Calu3 (cell line): ENCODE measurements around the gene CLEC9A. TPM values are rescaled to one million over a fixed set of nuclear protein-coding genes. Genes with fewer than 3 reads are reported as not detected.

Experiments
- Bru-seq: library from RNA; stranded (reverse); fragments of 400-500 nt; gene quantifications from one replicate; lab custom pipeline; 2021; lab: Mats Ljungman, UMichigan
- BruChase-seq, 2 experiments: library from RNA; stranded (reverse); fragments of 400-500 nt; gene quantifications; one replicate each; lab custom pipeline; 2021; lab: Mats Ljungman, UMichigan
- BruUV-seq: library from RNA; stranded (reverse); fragments of 400-500 nt; replicated peaks from 2 replicates; lab custom pipeline; 2021; lab: Mats Ljungman, UMichigan
- CTCF ChIA-PET: fragments of 300-600 bp; sonication (Branson Sonifier 250); formaldehyde crosslinking; loops from one replicate; lab custom pipeline; 2022; ENCODE audit warnings: antibody characterized with exemption; lab: Charles Lee
- DNase-seq: peaks from one replicate; pipeline ENCODE4 v3.0.0; 2022
- H3K27ac Mint-ChIP-seq: one replicate; pipeline ENCODE4 v1.8.0; 2022; ENCODE audit warnings: mixed read lengths; ENCODE audit not compliant: unreplicated experiment
- H3K27me3 Mint-ChIP-seq: one replicate; pipeline ENCODE4 v1.8.0; 2022; ENCODE audit warnings: mixed read lengths; ENCODE audit not compliant: unreplicated experiment
- H3K36me3 Mint-ChIP-seq: one replicate; pipeline ENCODE4 v1.8.0; 2022; ENCODE audit warnings: mild to moderate bottlenecking, moderate library complexity, mixed read lengths; ENCODE audit not compliant: insufficient read depth, unreplicated experiment
- H3K4me1 Mint-ChIP-seq: one replicate; pipeline ENCODE4 v1.8.0; 2022; ENCODE audit warnings: mild to moderate bottlenecking, low read depth, mixed read lengths; ENCODE audit not compliant: unreplicated experiment
- H3K4me3 Mint-ChIP-seq: one replicate; pipeline ENCODE4 v1.8.0; 2022; ENCODE audit warnings: mild to moderate bottlenecking, low read depth, moderate library complexity, mixed read lengths; ENCODE audit not compliant: unreplicated experiment
- H3K9me3 Mint-ChIP-seq: one replicate; pipeline ENCODE4 v1.8.0; 2022; ENCODE audit warnings: low read depth, mixed read lengths; ENCODE audit not compliant: unreplicated experiment
- intact Hi-C: fragments of 100-400 bp; cut with micrococcal nuclease; formaldehyde crosslinking; loops from one replicate; pipeline ENCODE4 v1.10.0; 2022; ENCODE audit not compliant: unreplicated experiment
- long read RNA-seq: library from polyadenylated mRNA; stranded (forward); transcript quantifications from one replicate; pipeline ENCODE4 v2.0.0, GENCODE V29; 2022
- total RNA-seq: library from RNA; stranded (reverse); gene quantifications from 2 replicates; pipeline ENCODE4 v1.2.3, GENCODE V29; 2022
- TF ChIP-seq, protein P1 (sequence below): fragments of 200-600 bp; IDR thresholded peaks from one replicate; pipeline ENCODE4 v1.8.0; 2022; ENCODE audit warnings: antibody characterized with exemption; ENCODE audit not compliant: unreplicated experiment

Gene CLEC9A
- not detected in 2 replicates for total RNA-seq
- not detected for Bru-seq, nascent RNA
- percentile 3 among the genes with signal in this experiment for BruChase-seq, experiment 1, labeled RNA remaining after a 6-hour chase
- not detected for BruChase-seq, experiment 2, labeled RNA remaining after a 2-hour chase
- long read RNA-seq, result 0 reads

DNA sequence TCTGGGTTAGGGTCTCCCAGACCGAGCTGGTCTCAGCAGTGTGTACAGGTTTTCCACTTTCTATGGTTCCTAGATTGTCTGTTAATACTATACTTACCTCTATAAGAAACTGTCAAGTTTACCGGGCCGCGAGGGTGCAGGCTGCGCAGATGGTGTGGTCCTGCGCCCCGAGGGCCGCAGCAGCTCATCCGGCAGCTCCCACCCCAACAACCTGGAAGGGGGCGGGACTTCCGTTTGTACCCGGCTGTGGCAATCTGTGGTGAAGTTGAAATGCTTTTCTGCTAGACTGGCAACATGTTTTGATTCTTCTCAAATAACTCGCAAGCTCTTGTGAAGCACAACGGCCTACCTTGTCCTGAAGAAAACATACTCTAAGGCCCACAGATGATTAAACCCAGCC, at the start of gene CLEC9A:
Gene CLEC9A (plus strand): TSS at position 237 of the 400 bp plus-strand sequence. CDS start 22,006 bp downstream, outside the sequence.
- H3K27ac Mint-ChIP-seq, result no peak within 1 kb of the TSS
- TF ChIP-seq, protein P1, sequence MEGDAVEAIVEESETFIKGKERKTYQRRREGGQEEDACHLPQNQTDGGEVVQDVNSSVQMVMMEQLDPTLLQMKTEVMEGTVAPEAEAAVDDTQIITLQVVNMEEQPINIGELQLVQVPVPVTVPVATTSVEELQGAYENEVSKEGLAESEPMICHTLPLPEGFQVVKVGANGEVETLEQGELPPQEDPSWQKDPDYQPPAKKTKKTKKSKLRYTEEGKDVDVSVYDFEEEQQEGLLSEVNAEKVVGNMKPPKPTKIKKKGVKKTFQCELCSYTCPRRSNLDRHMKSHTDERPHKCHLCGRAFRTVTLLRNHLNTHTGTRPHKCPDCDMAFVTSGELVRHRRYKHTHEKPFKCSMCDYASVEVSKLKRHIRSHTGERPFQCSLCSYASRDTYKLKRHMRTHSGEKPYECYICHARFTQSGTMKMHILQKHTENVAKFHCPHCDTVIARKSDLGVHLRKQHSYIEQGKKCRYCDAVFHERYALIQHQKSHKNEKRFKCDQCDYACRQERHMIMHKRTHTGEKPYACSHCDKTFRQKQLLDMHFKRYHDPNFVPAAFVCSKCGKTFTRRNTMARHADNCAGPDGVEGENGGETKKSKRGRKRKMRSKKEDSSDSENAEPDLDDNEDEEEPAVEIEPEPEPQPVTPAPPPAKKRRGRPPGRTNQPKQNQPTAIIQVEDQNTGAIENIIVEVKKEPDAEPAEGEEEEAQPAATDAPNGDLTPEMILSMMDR, result no peak
- H3K9me3 Mint-ChIP-seq, result no peaks in the 10 kb centered on the region
- intact Hi-C loops, result no loop called here
- peaks cover 9% of the 10 kb centered on the region for H3K4me1 Mint-ChIP-seq
- H3K36me3 Mint-ChIP-seq, result no peaks in the 10 kb centered on the region
- H3K27me3 Mint-ChIP-seq, result no peaks in the 10 kb centered on the region
- H3K4me3 Mint-ChIP-seq, result no peak within 1 kb of the TSS
- DNase-seq, result no peak
- CTCF ChIA-PET, result no interaction called here
- BruUV-seq, result no TSS peak

DNA sequence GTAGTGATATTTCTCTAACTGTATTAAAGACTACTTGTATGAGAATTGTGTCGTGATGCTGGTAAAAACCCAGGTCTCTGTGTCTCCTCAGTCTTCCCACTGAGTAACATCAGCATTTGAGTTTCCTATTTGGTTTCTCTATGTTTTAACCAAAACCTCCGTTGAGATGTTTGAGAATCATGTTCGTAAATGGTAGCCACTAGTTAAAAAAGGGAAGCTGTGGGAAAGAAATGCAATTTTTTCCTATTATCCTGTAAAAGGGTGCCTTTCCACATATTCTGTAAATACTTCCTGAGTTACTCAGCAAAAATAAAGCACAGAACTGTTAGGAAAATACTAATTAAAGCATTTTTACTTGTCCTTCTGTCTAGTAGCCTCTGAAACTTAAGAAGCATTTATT, 38.6 kb upstream of the CLEC9A start:
- CTCF ChIA-PET, result no interaction called here
- Mint-ChIP-seq H3K9me3 (no peaks in the 10 kb centered on the region), H3K36me3 (no peaks in the 10 kb centered on the region), H3K27ac (no peak overlapping the region), H3K4me1 (no peaks in the 10 kb centered on the region), H3K27me3 (peaks cover 50% of the 10 kb centered on the region), H3K4me3 (no peak overlapping the region)
- intact Hi-C loops, result no loop called here
- DNase-seq, result no peak
- no TSS peak for BruUV-seq
- TF ChIP-seq, protein P1, result no peak

DNA sequence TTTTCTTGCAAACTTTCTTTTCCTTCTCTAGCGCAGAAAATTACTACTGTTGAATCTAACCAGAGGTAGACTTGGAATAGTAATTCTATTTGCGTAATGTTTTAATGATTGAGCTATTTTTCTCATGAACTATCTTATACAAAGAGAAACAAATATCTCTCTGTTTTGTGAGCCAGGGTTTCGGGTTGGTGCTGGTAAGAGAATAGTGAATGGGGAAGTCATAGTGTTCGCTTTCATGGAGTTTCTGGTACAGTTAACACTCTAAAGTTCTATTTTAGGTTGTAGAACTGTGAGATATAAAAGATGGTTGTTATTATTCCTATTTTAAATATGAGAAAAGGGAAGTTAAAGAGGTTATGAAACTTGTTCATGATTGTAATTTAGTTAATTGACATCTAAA, 38.2 kb upstream of the CLEC9A start:
- Mint-ChIP-seq H3K27ac (no peak overlapping the region), H3K36me3 (no peaks in the 10 kb centered on the region), H3K4me1 (no peaks in the 10 kb centered on the region), H3K9me3 (no peaks in the 10 kb centered on the region), H3K27me3 (peaks cover 50% of the 10 kb centered on the region), H3K4me3 (no peak overlapping the region)
- no peak for DNase-seq
- TF ChIP-seq, protein P1, result no peak
- intact Hi-C loops, result no loop called here
- no TSS peak for BruUV-seq
- CTCF ChIA-PET, result no interaction called here

DNA sequence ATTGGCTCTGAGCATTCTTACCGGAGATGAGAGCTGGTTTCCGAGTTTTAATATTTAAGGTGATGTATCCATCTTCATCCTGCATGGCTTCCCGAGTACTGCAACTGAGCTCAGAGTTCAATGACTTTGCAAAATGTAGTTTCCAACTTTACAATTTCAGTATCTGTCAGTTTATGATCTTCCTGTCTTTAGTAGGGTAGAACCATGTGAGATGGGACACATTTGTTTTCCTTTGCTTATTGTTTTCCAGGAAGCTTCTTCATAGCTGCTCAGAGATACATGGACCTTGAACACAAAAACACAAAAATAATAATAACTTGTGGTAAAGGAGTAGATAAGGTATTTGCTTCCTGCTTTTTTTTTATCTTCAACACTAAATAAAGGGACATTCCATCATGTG, 31.5 kb upstream of the CLEC9A start, which contains the start of gene CLEC1B:
Gene CLEC1B (minus strand): TSS at position 106 of the 400 bp plus-strand sequence. CDS start 21 bp downstream, at position 85.
- no peak within 1 kb of the TSS for H3K27ac Mint-ChIP-seq
- TF ChIP-seq, protein P1, result no peak
- intact Hi-C loops, result no loop called here
- no peaks in the 10 kb centered on the region for H3K9me3 Mint-ChIP-seq
- DNase-seq, result no peak
- CTCF ChIA-PET, result no interaction called here
- no peaks in the 10 kb centered on the region for H3K36me3 Mint-ChIP-seq
- peaks cover 13% of the 10 kb centered on the region for H3K27me3 Mint-ChIP-seq
- no peaks in the 10 kb centered on the region for H3K4me1 Mint-ChIP-seq
- no peak within 1 kb of the TSS for H3K4me3 Mint-ChIP-seq
- BruUV-seq, result no TSS peak
